GM23338 (cell line): ENCODE data around the gene TRAPPC12. TPM values are rescaled to one million over a fixed set of nuclear protein-coding genes. Genes with fewer than 3 reads are reported as not detected.
A peak's percentile ranks its signal among the peaks of the same experiment; 100 is the strongest.

Experiments used
- ATAC-seq: fragments of 200-7000 bp; cut with Tn5 transposase; 3 replicates; pipeline ENCODE4 v1.9.1; 2020
- DNase-seq: peaks from one replicate; pipeline ENCODE4 v3.0.0-alpha.2; 2015; ENCODE audit warnings: low spot score
- H2AFZ ChIP-seq: fragments of 200-600 bp; sonication (generic); 2 replicates; pipeline ENCODE4 v1.8.0; 2016; ENCODE audit warnings: antibody characterized with exemption, mild to moderate bottlenecking, moderate library complexity
- H3F3A ChIP-seq: fragments of 200-600 bp; sonication (generic); replicated peaks from 2 replicates; pipeline ENCODE4 v1.8.0; 2017; ENCODE audit warnings: antibody characterized with exemption, mixed run types, low read depth
- H3K27ac ChIP-seq: fragments of 200-600 bp; sonication (generic); 2 replicates; pipeline ENCODE4 v1.6.1; 2016; ENCODE audit warnings: low read depth
- H3K27me3 ChIP-seq: fragments of 200-600 bp; sonication (generic); 2 replicates; pipeline ENCODE4 v1.8.0; 2016; ENCODE audit warnings: mild to moderate bottlenecking, mixed run types, moderate library complexity; ENCODE audit not compliant: insufficient read depth
- H3K36me3 ChIP-seq: fragments of 200-600 bp; sonication (generic); 2 replicates; pipeline ENCODE4 v1.8.0; 2016; ENCODE audit warnings: mild to moderate bottlenecking; ENCODE audit not compliant: insufficient read depth
- H3K4me1 ChIP-seq: fragments of 200-600 bp; sonication (generic); 2 replicates; pipeline ENCODE4 v1.8.0; 2016; ENCODE audit warnings: mild to moderate bottlenecking, moderate library complexity; ENCODE audit not compliant: insufficient read depth
- H3K4me2 ChIP-seq: fragments of 200-600 bp; sonication (generic); 2 replicates; pipeline ENCODE4 v1.7.1; 2017; ENCODE audit warnings: mixed run types
- H3K4me3 ChIP-seq: fragments of 200-600 bp; sonication (generic); 2 replicates; pipeline ENCODE4 v1.6.1; 2016; ENCODE audit warnings: mixed run types
- H3K79me2 ChIP-seq: fragments of 200-600 bp; sonication (generic); replicated peaks from 2 replicates; pipeline ENCODE4 v1.8.0; 2017; ENCODE audit warnings: mild to moderate bottlenecking; ENCODE audit not compliant: insufficient read depth
- H3K9me2 ChIP-seq: fragments of 200-600 bp; sonication (generic); 2 replicates; pipeline ENCODE4 v1.8.0; 2017; ENCODE audit not compliant: insufficient read depth
- H4K20me1 ChIP-seq: fragments of 200-600 bp; sonication (generic); replicated peaks from 2 replicates; pipeline ENCODE4 v1.8.0; 2017; ENCODE audit warnings: mild to moderate bottlenecking; ENCODE audit not compliant: insufficient read depth
- H3K27ac Mint-ChIP-seq: 2 replicates; pipeline ENCODE4 v1.8.0; 2020; ENCODE audit warnings: inconsistent platforms, mild to moderate bottlenecking, moderate library complexity, mixed read lengths
- H3K27me3 Mint-ChIP-seq: 3 replicates; pipeline ENCODE4 v1.8.0; 2022; ENCODE audit warnings: low read depth, mild to moderate bottlenecking, moderate library complexity, mixed read lengths, inconsistent platforms; ENCODE audit not compliant: insufficient read depth, poor library complexity
- H3K36me3 Mint-ChIP-seq: 3 replicates; pipeline ENCODE4 v1.8.0; 2021; ENCODE audit warnings: low read depth, mild to moderate bottlenecking, inconsistent platforms, moderate library complexity, mixed read lengths
- H3K4me1 Mint-ChIP-seq: 3 replicates; pipeline ENCODE4 v1.8.0; 2020; ENCODE audit warnings: mild to moderate bottlenecking, inconsistent platforms, mixed read lengths
- H3K4me3 Mint-ChIP-seq: 3 replicates; pipeline ENCODE4 v1.8.0; 2021; ENCODE audit warnings: moderate library complexity, mild to moderate bottlenecking, inconsistent platforms, mixed read lengths
- H3K9me3 Mint-ChIP-seq: 3 replicates; pipeline ENCODE4 v1.8.0; 2020; ENCODE audit warnings: moderate library complexity, mild to moderate bottlenecking, inconsistent platforms, mixed read lengths
- CREB1 ChIP-seq: fragments of 250-450 bp; sonication (Bioruptor Pico); IDR thresholded peaks from 2 replicates; pipeline ENCODE4 v1.5.0; 2020; ENCODE audit warnings: low read depth, mild to moderate bottlenecking, moderate library complexity
- CTCF ChIP-seq, 2 experiments: fragments of 200-600 bp in 1 of 2; sonication (generic) in 1 of 2; conservative IDR thresholded peaks; 2 replicates each; pipeline versions ENCODE4 v1.5.1 to v1.6.1; 2016 to 2017; ENCODE audit warnings: antibody characterized with exemption in 2 of 2, low read depth in 2 of 2, mild to moderate bottlenecking in 2 of 2, moderate library complexity in 1 of 2
- ETS1 ChIP-seq: IDR thresholded peaks from 2 replicates; pipeline ENCODE4 v1.6.1; 2016; ENCODE audit warnings: antibody characterized with exemption
- EZH2 ChIP-seq: fragments of 200-600 bp; sonication (generic); IDR thresholded peaks from one replicate; pipeline ENCODE4 v1.8.0; 2017; ENCODE audit warnings: antibody characterized with exemption, mild to moderate bottlenecking, low read depth; ENCODE audit not compliant: unreplicated experiment
- EZH2phosphoT487 ChIP-seq: fragments of 200-600 bp; sonication (generic); IDR thresholded peaks from one replicate; pipeline ENCODE4 v1.8.1; 2018; ENCODE audit warnings: antibody characterized with exemption; ENCODE audit not compliant: unreplicated experiment
- JUNB ChIP-seq: IDR thresholded peaks from one replicate; pipeline ENCODE4 v1.6.1; 2016; ENCODE audit warnings: antibody characterized with exemption; ENCODE audit not compliant: unreplicated experiment
- NANOG ChIP-seq: IDR thresholded peaks from 2 replicates; pipeline ENCODE4 v1.6.1; 2016; ENCODE audit warnings: antibody characterized with exemption, borderline replicate concordance
- POLR2AphosphoS5 ChIP-seq: IDR thresholded peaks from 2 replicates; pipeline ENCODE4 v1.6.1; 2016; ENCODE audit warnings: antibody characterized with exemption, low read depth
- REST ChIP-seq: IDR thresholded peaks from one replicate; pipeline ENCODE4 v1.6.1; 2018; ENCODE audit warnings: antibody characterized with exemption; ENCODE audit not compliant: unreplicated experiment
- STAT1 ChIP-seq: IDR thresholded peaks from one replicate; pipeline ENCODE4 v1.6.1; 2016; ENCODE audit warnings: antibody characterized with exemption; ENCODE audit not compliant: unreplicated experiment
- ZNF114 ChIP-seq: fragments of 250-450 bp; sonication (Bioruptor Pico); IDR thresholded peaks from 2 replicates; pipeline ENCODE4 v1.5.0; 2020; ENCODE audit warnings: mild to moderate bottlenecking, moderate library complexity
- ZNF331 ChIP-seq: fragments of 250-450 bp; sonication (Bioruptor Pico); IDR thresholded peaks from 2 replicates; pipeline ENCODE4 v1.5.0; 2020; ENCODE audit warnings: low read depth, mild to moderate bottlenecking, moderate library complexity
- polyA plus RNA-seq: library from polyadenylated mRNA; unstranded; fragments of >200 nt; fragmentation: Nextera tagmentation; extraction: Ambion mirVana; gene quantifications from 2 replicates; pipeline ENCODE4 v1.2.1, GENCODE V29; 2016
- total RNA-seq: library from RNA; depleted of rRNA; stranded (reverse); fragments of >200 nt; shearing (Covaris generic); gene quantifications from 2 replicates; pipeline ENCODE4 v1.2.3, GENCODE V29; 2014
- TF ChIP-seq, protein P1 (sequence below): fragments of 250-450 bp; sonication (Bioruptor Pico); IDR thresholded peaks from 2 replicates; pipeline ENCODE4 v1.5.0; 2020; ENCODE audit warnings: mild to moderate bottlenecking, moderate library complexity

TRAPPC12 gene
- total and polyA plus RNA-seq, 2 experiments from 2014 or later: 48.9 to 57.7 TPM

DNA sequence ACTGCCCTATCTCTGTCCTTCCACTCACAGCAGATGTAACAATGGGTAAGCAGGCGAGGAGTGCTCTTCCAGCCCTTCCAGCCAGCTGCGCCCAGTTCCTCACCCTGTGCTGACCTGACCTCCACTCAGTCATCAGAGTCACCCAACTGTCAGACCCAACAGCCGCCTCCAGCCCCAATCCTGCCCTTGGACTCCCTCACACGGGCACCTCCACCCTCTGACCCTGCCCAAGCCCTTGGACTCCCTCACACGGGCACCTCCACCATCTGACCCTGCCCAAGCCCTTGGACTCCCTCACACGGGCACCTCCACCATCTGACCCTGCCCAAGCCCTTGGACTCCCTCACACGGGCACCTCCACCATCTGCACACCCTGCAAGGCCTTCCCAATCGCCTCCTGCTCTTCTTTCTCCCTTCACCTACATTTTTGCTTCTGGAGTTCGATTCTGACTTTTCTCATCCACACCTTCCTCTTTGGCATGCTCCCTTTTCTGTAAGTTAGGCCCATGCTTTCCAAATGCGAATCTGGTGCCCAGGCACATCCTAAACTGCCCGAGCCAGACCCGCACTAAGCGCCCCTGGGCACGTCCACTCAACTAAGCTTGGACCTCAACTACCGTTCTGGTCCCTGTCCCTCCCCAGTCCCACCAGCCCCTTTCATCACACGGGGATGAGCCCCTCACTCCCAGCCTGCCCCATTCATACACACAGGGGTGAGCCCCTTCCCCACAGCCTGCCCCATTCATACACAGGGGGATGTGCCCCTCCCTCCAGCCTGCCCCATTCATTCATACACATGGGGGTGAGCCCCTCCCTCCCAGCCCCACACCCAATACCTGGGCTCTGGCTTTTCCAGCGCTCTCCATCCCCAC is 17.7 kb upstream of the TRAPPC12 start:
- H3K36me3 ChIP-seq: no peaks in the 10 kb centered on the region
- DNase-seq (no peak), ATAC-seq (no peak)
- H3K4me3 Mint-ChIP-seq: no peak overlapping the region
- peaks cover 87% of the 10 kb centered on the region for H3K79me2 ChIP-seq
- no peaks in the 10 kb centered on the region for H3K9me3 Mint-ChIP-seq
- no peak overlapping the region for H3K4me2 ChIP-seq
- H3K27ac Mint-ChIP-seq: peak overlapping the region; percentile 32
- H3K9me2 ChIP-seq: no peaks in the 10 kb centered on the region; the same call in 1 of the 2 replicates
- TF ChIP-seq ZNF114 (CRISPR knock-in tag): no peak
- TF ChIP-seq NANOG: no peak
- no peak for TF ChIP-seq ZNF331 (CRISPR knock-in tag)
- TF ChIP-seq JUNB: no peak
- no peak for TF ChIP-seq REST
- TF ChIP-seq, protein P1, sequence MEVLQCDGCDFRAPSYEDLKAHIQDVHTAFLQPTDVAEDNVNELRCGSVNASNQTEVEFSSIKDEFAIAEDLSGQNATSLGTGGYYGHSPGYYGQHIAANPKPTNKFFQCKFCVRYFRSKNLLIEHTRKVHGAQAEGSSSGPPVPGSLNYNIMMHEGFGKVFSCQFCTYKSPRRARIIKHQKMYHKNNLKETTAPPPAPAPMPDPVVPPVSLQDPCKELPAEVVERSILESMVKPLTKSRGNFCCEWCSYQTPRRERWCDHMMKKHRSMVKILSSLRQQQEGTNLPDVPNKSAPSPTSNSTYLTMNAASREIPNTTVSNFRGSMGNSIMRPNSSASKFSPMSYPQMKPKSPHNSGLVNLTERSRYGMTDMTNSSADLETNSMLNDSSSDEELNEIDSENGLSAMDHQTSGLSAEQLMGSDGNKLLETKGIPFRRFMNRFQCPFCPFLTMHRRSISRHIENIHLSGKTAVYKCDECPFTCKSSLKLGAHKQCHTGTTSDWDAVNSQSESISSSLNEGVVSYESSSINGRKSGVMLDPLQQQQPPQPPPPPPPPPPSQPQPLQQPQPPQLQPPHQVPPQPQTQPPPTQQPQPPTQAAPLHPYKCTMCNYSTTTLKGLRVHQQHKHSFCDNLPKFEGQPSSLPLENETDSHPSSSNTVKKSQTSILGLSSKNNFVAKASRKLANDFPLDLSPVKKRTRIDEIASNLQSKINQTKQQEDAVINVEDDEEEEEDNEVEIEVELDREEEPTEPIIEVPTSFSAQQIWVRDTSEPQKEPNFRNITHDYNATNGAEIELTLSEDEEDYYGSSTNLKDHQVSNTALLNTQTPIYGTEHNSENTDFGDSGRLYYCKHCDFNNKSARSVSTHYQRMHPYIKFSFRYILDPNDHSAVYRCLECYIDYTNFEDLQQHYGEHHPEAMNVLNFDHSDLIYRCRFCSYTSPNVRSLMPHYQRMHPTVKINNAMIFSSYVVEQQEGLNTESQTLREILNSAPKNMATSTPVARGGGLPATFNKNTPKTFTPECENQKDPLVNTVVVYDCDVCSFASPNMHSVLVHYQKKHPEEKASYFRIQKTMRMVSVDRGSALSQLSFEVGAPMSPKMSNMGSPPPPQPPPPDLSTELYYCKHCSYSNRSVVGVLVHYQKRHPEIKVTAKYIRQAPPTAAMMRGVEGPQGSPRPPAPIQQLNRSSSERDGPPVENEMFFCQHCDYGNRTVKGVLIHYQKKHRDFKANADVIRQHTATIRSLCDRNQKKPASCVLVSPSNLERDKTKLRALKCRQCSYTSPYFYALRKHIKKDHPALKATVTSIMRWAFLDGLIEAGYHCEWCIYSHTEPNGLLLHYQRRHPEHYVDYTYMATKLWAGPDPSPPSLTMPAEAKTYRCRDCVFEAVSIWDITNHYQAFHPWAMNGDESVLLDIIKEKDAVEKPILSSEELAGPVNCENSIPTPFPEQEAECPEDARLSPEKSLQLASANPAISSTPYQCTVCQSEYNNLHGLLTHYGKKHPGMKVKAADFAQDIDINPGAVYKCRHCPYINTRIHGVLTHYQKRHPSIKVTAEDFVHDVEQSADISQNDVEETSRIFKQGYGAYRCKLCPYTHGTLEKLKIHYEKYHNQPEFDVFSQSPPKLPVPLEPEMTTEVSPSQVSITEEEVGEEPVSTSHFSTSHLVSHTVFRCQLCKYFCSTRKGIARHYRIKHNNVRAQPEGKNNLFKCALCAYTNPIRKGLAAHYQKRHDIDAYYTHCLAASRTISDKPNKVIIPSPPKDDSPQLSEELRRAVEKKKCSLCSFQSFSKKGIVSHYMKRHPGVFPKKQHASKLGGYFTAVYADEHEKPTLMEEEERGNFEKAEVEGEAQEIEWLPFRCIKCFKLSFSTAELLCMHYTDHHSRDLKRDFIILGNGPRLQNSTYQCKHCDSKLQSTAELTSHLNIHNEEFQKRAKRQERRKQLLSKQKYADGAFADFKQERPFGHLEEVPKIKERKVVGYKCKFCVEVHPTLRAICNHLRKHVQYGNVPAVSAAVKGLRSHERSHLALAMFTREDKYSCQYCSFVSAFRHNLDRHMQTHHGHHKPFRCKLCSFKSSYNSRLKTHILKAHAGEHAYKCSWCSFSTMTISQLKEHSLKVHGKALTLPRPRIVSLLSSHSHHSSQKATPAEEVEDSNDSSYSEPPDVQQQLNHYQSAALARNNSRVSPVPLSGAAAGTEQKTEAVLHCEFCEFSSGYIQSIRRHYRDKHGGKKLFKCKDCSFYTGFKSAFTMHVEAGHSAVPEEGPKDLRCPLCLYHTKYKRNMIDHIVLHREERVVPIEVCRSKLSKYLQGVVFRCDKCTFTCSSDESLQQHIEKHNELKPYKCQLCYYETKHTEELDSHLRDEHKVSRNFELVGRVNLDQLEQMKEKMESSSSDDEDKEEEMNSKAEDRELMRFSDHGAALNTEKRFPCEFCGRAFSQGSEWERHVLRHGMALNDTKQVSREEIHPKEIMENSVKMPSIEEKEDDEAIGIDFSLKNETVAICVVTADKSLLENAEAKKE (CRISPR knock-in tag): no peak
- TF ChIP-seq EZH2: no peak
- no peak for TF ChIP-seq CREB1 (CRISPR knock-in tag)
- TF ChIP-seq EZH2phosphoT487: no peak
- TF ChIP-seq CTCF (conservative IDR thresholded peaks at IDR 0.05; ENCODE audit: low read depth in 2 of 2): no peak
- TF ChIP-seq POLR2AphosphoS5: no peak
- TF ChIP-seq STAT1: no peak
- no peak for TF ChIP-seq ETS1
- no peaks in the 10 kb centered on the region; the same call in 2 of the 3 replicates for H3K36me3 Mint-ChIP-seq
- peaks cover 10% of the 10 kb centered on the region for H4K20me1 ChIP-seq
- H3K4me1 Mint-ChIP-seq: peaks cover 27% of the 10 kb centered on the region
- no peaks in the 10 kb centered on the region for H3K27me3 ChIP-seq
- H3K4me1 ChIP-seq: peaks cover 6% of the 10 kb centered on the region; the same call in 1 of the 2 replicates
- H3K27ac ChIP-seq: no peak overlapping the region
- H3K27me3 Mint-ChIP-seq: peaks cover 4% of the 10 kb centered on the region
- H3F3A ChIP-seq: no peaks in the 10 kb centered on the region
- H2AFZ ChIP-seq: no peak overlapping the region
- H3K4me3 ChIP-seq: no peak overlapping the region
